Stimulated activated naive CD4-positive, alpha-beta T cell treated with Interleukin-2 at 50 U/mL for 16 hours (primary cell): Measurements from ENCODE around the gene KCNAB1.
"Not testable (repeated sequence)": the region's sequence is repeated elsewhere in the genome, so short reads cannot be mapped to it uniquely, and the experiment has no call there.

ENCODE experiments used
- DNase-seq: peaks from one replicate; lab custom pipeline; 2025; lab: John Stamatoyannopoulos, UW

KCNAB1 gene

DNA sequence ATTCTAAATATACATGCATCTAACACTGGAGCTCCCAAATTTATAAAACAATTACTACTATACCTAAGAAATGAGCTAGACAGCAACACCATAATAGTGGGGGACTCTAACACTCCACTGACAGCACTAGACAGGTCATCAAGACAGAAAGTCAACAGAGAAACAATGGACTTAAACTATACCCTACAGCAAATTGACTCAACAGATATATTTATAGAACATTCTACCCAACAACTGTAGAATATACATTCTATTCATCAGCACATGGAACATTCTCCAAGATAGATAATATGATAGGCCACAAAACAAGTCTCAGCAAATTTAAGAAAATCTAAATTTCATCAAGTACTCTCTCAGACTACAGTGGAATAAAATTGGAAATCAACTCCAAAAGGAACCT is 102.0 kb downstream of the KCNAB1 start:
- DNase-seq = not testable (repeated sequence)

DNA sequence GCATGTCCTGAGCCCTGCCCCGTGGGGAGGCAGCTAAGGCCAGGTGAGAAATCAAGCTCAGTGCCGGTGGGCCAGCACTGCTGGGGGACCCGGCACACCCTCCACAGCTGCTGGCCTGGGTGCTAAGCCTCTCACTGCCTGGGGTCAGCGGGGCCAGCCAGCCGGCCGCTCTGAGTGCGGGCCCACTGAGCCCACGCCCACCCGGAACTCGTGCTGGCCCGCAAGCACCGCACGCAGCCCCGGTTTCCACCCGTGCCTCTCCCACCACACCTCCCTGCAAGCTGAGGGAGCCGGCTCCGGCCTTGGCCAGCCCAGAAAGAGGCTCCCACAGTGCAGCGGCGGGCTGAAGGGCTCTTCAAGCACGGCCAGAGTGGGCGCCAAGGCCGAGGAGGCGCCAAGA is 103.7 kb downstream of the KCNAB1 start:
- DNase-seq = not testable (repeated sequence)

GRCh38 chr3:156226676-156227420 is 106.5 kb downstream of the KCNAB1 start:
- no peak for DNase-seq

GRCh38 chr3:156227704-156228103 is 107.3 kb downstream of the KCNAB1 start:
- no peak for DNase-seq

DNA sequence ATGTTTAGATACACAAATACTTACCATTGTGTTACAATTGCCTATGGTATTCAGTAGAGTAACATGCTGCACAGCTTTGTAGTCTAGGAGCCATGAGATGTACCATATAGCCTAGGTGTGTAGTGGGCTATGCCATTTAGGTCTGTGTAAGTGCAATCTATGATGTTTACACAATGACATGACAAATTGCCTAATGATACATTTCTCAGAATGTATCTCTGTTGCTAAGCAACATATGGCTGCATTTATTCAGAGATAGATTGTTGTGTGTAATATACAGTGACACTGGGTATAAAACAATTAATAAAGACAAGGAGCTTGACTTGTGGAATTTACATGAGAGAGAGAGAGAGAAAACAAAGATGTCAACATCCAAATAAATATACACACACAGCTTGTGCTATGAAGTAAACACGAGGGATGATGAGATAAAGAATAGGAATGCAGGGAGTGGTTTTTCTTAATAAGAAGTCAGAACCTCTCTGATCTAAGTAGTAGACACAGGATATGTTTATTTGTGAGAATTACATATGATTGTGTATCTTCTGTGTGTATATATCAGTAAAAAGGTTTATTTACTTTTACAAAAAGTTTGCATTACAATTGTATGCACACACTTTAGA is 110.0 kb downstream of the KCNAB1 start:
- no peak for DNase-seq

GRCh38 chr3:156231221-156231620 is 110.8 kb downstream of the KCNAB1 start:
- DNase-seq = not testable (repeated sequence)

GRCh38 chr3:156233876-156234275 is 113.5 kb downstream of the KCNAB1 start:
- no peak for DNase-seq

GRCh38 chr3:156236556-156237260 is 116.3 kb downstream of the KCNAB1 start:
- no peak for DNase-seq

- no peak for DNase-seq
These were observed 120.3 kb downstream of the KCNAB1 start for GRCh38 chr3:156240642-156241041.

DNA sequence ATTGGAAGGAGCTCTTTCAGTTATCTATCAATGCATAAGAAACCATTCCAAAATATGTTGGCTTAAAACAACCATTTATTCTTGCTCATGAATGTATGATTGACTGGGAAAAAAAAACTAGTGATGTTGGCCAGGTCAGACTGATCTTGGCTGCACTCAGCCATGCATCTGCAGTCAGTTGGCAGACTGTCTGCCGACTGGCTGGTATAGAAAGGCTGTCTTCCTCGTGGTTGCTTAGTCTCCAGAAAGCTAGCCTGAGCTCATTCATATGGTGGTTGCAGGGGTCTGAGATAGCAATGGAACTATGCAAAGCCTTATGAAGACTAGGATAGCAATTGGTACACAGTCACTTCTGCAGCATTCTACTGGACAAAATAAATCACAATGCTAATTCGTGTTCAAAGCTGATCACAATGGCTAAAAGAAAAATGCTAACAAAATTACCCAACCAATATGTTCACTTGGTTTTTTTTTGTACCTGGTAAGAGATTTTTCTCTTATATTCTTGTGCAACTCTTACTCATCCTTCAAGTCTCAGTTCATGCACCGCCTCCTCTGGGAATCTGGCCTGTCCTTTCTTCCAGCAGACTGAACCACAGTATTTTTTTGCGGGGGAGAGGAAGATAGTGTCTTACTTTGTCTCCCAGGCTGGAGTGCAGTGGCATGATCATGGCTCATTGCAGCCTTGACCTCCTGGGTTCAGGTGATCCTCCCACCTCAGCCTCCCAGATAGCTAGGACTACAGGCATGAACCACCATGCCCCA is 126.8 kb downstream of the KCNAB1 start:
- no peak for DNase-seq

DNA sequence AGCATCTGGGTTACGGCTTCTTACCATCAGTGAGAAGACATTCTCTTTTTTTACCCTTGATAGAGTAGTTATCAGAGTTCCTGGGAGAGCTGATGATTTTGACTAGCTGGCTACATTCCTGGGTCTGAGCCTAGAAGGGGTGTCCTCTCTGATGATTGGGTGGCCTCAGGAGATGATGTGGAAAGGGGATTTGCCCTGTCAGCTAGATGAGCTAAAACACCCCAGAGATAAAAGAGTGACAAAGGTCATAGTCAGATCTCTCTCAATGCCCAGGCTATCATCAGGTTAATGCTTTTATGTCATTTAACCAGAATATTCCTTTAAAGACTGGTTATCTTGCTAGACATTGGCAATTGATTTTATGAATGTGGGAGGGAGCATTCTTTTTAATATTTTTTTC is 130.2 kb downstream of the KCNAB1 start:
- no peak for DNase-seq

DNA sequence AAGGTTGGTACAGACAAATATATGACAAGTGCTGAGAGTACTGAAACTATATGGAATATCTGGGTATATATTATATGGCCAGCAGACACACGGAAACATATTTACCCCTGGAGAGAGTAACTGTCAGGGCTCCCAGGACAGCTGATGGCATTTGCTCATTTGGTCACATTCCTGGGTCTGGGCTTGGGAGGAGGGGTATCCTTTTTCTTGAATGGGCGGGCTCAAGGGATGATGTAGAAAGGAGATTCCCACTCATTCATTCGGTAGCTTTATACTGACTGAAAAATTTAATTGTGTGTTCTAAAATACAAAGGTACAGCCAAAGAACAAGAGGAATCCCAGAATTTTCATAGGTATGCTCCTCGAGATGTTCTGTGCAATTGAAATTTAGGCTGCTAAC is 131.0 kb downstream of the KCNAB1 start:
- DNase-seq = no peak

GRCh38 chr3:156252656-156253055 is 132.3 kb downstream of the KCNAB1 start:
- no peak for DNase-seq

DNA sequence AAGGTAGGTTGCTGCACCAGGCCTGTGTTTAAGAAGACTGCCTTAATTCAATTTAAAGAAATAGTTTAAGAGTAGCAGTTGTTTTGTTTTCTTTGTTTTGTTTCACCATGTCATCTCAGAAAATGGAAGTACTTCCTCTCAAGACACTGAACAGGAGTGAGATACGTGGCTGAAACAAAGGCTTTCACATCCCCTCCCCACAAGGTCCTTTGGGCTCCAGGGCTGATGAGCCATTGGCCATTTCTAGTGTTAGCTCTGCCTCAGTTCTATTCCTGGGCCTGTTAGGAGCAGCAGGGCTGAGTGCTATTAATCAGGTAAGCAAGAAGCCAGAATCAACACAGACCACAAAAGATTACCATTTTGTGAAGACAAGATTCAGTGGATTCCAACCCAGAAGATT is 132.8 kb downstream of the KCNAB1 start:
- no peak for DNase-seq

DNA sequence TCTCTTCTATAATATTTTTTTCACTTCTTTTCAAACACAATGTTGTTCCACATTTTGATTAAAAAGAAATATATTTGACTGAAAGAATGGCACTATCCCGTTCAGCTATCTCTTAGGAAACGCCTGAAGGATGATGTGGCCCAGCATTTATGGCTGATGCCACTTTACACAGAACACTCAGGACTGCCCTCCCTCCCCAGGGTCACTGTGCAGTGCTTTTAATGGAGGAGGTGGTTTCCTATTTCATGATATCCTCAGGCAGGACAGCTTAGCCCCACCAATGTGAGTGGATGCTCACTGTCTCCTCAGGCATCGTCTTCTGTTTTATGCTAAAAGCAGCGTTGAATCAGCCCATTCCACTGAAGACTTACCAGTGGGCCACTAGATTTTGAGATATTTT is 135.9 kb downstream of the KCNAB1 start:
- DNase-seq = no peak

GRCh38 chr3:156256945-156257344 is 136.6 kb downstream of the KCNAB1 start:
- DNase-seq = no peak

GRCh38 chr3:156258301-156258700 is 137.9 kb downstream of the KCNAB1 start:
- no peak for DNase-seq

- no peak for DNase-seq
These were observed 139.5 kb downstream of the KCNAB1 start for GRCh38 chr3:156259896-156260295.

DNA sequence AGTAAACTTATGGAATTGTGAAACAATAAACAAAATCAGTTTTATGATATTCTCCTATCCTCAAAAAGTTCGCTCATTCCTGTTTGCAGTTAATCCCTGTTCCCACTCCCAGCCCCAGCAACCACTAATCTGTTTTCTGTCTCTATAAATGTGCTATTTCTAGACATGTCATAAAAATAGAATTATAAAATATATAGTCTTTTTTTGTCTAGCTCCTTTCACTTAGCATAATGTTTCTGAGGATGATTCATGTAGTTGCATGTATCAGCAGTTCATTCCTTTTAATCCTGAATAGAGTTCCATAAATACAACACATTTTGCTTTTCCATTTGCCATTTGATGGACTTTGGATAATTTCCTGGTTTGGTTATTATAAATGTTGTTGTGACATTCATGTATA is 140.0 kb downstream of the KCNAB1 start:
- no peak for DNase-seq

DNA sequence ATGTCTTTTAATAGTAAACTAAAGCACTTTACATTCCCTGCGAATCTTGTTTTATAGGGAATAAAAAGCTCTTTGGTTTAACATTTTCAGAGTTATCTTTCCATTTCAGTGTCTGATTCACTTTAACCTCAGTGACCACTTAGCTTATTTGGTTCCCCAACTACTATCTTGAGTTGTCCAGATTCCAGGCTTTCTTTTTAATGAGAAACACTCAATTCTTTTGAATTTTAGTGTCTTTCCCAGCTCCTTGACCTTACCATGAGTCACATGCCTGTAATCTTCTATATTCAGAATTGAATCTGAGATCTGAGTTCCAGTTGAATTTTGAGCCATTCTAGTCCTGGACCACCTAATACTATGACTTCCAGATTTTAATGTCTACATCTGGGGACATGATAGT is 144.4 kb downstream of the KCNAB1 start:
- DNase-seq = no peak

DNA sequence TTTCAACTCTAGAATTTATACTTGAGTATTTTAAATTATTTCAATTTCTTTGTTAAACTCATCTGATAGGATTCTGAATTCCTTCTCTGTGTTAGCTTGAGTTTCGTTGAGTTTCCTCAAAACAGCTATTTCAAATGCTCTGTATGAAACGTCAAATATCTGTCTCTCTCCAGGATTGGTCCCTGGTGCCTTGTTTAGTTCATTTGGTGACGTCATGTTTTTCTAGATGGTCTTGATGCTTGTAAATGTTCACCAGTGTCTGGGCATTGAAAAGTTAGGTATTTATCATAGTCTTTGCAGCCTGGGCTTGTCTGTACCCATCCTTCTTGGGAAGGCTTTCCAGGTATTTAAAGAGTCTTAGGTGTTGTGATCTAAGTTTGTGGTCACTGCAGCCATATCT is 151.1 kb downstream of the KCNAB1 start:
- DNase-seq = no peak

GRCh38 chr3:156271995-156272719 is 151.8 kb downstream of the KCNAB1 start:
- no peak for DNase-seq
